ENCODE measurements around the gene NBEA.
"Not testable (repeated sequence)": the region's sequence is repeated elsewhere in the genome, so short reads cannot be mapped to it uniquely, and the experiment has no call there.

Gene NBEA

DNA sequence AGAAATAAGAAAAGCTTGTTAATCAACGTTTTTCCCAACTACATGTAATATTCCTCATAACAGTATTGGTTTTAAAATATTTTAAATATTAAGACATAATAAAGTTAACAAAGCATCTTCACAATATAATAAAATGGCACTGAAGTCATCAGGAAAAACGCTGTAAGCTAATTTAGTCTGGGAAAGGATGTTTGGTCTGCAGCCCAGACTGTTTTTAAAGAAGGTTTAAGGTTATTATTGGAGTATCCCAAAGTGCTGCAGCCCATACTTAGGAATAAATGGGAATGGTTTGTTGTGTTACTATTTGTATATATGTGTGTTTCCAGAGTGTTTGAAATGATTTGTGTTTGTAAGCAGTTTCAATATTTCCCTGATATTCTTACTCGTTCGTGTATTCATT, 727.3 kb downstream of the NBEA start:
- DNase-seq (ENCODE audit: low spot score) = no peak

DNA sequence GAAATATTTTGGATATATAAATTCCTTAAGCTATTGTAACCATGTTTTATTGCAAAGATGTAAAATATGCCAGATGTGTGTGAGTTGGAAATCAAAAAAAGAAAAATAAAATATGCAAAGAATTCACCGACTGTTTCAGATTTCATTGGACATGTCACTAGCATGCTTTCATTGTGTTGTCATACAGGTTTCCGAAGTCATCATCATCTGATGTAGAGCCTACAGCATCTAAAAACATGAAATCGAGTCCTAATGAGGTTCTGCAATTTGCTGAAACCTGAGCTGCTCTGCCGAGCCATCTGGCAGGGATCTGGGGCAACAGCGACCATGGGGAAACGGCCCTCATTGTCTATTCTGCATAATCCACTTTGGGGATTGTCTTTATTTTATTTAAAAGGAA, 730.5 kb downstream of the NBEA start:
- no peak for DNase-seq (ENCODE audit: low spot score)

DNA sequence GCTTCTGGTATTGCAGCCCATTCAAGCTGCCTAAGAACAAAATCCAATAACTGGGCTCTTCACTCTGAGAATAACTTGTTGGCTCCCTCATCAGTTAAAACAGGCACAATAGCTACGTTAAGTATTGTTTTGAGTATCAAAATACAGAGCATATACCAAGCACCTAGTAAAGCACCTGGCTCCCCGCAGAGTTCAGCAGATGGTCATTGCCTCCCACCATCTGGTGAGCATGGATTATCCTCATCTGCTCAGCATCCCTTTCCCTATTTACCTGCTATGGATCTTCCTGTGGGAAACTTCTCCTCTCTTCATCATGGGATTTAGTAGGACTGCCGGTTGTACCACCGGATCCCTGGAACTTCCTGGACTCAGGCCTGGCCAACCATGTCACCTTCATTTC, 733.6 kb downstream of the NBEA start:
- DNase-seq (ENCODE audit: low spot score) = no peak

DNA sequence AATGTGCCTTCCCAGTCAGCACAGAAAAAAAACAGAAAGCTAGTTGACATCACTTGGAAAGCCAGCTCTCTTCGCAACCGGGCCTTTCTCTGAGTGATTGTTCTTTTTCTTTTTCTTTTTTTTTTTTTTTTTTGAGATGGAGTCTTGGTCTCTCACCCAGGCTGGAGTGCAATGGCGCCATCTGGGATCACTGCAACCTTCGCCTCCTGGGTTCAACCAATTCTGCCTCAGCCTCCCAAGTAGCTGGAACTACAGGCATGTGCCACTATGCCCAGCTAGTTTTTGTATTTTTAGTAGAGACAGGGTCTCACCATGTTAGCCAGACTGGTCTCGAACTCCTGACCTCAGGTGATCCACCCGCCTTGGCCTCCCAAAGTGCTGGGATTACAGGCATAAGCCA, 735.8 kb downstream of the NBEA start:
- DNase-seq (ENCODE audit: low spot score) = not testable (repeated sequence)

DNA sequence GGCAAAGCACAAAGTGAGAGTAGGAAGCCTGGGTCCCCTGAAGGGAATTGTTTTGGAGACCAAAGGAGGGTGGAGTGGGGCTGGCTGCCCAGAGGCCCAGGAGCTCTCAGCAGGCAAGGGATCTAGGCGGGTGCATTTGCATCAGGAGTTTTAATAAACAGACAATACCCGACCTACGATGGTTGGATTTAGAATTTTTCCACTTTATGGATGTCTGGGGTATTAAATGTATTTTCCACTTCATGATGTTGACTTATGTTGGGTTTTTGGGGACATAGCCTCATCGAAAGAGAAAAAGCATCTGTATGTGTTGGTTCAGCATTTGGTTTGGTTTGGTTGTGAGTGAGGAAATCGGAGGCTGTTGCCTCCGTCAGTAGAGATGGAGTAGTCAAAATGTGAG, 739.6 kb downstream of the NBEA start:
- no peak for DNase-seq (ENCODE audit: low spot score)

DNA sequence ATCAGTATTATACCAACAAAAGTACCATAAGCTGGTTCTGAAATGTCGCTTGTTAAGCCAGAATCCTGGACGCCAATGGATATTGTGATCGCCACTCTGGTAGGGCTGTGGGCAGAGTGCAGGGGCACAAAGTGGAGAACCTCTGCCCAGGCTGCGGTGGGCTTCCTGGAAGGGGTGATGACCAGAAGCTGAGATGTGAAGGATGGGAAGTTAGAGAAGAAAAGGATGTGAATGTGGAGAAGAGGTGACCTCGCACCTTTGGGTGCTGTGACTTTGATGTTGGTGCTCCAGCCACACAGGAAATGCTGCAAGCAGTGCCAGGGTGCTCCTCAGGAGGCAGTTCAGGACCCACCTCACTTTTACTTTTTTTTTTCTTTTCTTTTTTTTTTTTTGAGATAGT, 742.4 kb downstream of the NBEA start:
- DNase-seq (ENCODE audit: low spot score) = no peak

DNA sequence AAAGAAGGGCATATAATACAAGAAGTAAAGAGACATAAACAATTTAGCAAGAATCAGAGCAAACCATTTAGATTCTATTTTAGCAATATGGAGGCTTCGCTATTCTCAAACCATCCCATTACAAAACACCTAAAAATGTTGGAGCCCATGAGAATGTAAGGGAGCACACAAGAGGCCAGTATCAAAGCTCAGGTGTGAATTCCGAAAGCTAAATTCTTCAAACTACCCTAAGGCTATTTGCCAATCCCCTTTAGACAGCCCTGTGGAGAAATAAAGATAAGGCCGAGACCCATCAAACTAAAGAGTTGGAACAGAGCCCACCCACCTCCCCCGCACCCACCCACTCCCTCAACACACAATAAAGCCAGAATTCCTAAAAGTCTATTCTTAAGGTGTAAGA, 745.3 kb downstream of the NBEA start:
- DNase-seq (ENCODE audit: low spot score) = no peak

DNA sequence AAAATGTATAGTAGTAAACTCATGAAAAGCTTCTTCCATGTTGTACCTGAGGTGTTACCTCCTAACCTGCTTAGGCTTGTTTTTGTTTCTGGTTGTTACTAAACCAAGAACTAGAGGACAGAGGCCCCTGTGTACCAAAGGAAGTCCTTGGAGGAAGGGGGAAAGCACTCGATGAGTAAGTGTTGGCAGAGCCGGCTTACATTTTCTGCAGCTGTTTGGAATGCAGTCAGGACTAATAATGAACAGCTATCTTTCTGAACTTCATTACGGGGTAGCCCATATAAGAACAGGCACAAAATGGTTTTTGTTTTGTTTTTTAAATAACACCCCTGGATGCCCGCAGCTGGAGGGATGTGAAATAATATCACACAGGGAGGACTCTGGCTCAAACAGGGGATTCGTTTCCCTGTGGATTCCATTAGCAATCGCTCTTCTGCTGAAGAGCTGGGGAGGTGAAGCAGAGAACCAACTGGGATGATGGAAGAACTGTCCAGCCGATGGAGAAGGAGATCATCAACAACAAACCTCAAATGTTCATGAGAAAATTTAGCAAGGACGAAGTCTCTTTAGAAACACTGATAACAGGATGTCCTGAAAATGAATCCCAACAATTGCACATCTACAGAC, 748.6 kb downstream of the NBEA start:
- no peak for DNase-seq (ENCODE audit: low spot score)

DNA sequence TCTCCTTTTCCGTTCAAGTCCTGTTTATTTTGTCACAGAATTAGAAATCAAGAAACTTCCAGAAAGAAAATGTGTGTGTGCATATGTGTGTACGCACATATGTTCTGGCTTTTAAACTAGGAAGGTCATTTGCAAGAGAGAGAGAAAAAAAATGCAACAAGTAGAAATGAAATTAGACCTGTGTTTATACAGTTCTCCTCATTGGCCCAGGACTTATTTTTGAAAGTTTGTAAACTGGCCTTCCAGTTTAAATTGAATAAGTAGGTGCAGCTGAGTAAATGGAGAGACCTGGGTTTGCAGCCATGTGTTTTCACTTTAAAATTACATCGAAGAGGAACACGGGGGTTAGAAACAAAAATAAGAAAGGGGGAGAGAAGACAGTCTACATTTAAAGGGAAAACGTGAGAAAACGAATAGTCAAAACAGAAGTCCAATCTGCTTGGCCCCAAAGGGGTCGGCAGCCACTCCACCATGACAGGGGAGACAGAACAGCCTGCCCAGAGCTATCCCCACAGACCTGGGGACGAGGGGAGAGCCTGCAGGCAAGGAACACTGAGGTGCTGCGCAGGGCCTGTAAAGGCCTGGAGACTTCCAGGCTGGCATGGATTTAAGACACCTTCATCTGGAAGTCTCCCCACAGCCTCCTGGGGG, 751.2 kb downstream of the NBEA start:
- DNase-seq (ENCODE audit: low spot score) = no peak

DNA sequence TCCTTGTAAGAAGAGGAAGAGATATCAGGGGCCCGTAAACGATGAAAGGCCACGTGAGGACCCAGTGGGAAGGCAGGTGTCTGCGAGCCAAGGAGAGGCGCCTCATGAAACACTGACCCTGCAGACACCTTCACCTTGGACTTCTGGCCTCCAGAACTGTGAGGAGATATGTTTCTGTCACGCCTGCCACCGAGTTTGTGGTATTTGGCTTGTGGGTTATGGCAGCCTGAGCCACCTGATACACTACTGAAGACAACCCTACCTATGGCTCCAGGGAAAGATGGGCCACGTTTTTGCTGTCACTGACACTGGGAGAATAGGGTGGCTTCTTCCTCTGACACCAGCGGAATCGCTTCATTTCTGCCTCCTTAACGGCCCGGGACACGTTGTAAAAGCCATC, 752.0 kb downstream of the NBEA start:
- no peak for DNase-seq (ENCODE audit: low spot score)

DNA sequence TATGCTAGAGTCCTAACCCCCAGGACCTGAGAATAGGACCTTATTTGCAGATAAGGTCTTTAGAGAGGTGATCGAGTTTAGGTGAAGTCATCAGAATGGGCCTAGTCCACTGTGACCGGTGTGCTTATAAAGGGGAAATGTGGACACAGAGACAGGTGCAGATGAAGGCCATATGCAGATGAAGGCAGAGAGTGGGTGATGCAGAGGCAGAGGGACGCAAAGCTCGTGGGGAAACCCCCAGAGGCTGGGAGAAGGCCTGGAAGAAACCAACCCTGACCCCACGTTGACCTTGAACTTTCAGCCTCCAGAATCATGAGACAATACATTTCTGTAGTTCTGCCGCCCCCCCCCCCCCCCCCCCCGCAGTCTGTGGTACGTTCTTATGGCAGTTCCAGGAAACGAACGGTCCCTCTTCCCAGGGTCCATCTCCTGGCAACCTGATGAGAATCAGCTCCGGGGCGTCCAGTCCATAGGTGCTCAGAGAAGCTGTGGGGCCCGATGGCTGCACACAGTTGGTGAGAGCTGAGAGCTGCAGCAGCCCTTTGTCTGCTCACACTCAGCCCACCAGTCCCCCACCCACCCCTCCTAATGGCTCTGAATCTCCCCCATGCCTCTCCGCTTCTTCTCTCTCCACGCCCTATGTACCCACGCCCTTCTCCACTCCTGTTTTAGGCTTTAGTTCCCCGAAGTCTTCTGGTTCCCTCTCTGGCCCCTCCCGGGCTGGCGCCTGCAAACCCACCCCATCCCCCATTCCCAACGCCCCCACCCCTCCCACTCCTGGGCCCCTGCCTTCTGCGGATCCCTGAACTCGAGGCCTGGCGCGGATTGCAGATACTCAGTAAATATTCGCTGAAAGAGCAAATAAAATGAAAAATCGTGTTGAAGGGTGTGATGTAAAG, 752.7 kb downstream of the NBEA start:
- no peak for DNase-seq (ENCODE audit: low spot score)

DNA sequence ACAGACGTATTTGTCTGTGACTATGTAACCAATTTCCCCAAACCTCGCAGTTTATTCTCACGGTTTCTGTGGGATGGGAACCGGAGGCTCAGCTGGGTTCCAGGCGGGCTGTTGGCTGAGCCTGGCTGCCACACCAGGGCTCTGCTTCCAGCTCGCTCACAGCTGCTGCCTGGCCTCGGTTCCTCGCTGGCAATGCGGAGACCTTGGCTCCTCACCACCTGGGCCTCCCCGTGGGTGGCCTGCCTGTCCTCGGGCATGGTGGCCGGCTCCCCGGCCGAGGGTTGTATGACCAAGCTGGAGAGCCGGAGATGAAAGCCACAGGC, 753.3 kb downstream of the NBEA start:
- DNase-seq (ENCODE audit: low spot score) = no peak

DNA sequence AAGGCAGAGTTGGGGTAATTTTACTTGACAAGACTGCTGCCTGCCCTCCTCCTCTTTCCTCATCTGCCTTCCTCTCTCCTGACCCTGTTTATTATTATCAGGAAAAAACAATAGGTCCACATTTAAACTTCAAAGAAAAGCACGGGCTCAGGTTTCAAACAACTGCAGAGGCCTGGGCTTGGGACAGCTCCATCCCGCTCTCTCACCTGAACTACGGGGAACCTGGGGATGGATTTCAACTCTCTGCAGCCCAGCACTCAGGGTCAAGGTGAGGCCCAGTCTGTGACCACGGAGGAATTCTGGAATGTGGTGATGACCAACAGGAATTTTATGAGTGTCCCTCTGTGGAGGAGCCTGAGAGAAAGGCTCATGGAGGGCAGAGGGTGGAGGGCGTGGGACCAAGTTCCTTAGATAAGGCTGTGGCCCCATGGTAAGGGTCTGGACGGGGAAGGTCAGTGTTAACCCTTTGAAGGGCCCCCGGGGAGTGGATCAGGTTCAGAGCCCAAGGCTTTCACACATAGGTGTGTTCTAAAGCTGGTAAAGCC, 755.2 kb downstream of the NBEA start:
- no peak for DNase-seq (ENCODE audit: low spot score)

DNA sequence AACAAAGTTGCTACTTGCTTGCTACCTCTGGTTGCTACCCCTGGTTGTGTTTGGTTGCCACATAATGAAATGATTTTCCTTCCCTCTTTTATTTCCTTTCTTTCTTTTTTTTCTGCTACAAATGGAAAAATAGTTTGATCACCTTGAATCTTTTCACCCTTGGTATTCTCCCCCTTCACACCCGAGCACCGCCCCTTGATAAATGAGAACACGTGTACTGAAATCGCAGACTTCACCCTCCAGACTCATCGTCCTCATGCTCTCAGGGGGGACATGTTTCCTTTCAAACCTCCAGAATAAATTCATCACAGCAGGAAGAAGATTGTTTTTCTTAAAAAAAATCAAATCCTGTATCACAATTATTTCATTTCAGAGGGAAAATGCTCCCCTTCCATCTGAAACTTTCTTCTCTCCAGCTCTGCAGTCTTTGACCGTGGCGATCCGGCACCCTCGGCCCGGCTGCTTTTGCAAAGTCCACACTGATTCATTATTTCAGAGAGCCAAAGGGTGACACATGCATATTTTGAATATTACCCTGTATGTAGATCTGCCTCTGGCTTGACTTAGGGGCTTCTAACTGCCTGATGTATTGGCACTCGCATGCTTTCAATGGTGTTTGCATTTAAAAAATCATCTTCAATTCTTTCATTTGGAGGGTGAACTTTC, 757.0 kb downstream of the NBEA start:
- no peak for DNase-seq (ENCODE audit: low spot score)

DNA sequence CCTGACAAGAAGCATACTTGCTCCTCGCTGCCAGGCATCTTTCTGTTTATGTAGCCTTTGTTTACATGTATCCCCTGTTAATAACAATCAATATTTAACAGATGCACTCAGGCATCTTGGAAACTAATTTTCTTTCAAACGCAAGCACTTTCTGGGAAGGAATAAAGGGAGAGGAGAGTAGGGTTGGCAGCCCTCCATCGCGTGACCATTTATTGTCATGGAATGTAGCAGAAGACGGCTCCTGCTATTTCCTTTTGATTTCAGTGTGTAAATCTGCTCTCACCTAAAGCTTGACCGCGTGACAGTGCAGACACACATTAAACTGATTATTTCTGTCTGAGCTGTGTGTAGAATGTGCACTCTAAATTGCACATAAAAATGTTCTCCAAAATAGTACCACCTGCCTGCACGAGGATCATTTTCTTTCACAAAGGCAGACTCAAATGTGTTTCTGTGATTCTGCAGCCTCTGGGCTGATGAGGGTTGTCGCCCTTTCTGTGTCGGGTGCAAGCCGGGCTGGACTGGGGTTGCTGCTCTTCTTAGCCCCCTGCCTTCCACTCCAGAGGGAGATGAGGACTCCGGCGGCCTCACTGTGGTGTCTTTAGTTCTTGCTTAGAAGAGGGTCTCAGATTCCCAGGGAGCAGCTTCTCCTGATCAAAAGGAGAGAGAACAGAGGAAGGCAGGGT, 757.9 kb downstream of the NBEA start:
- DNase-seq (ENCODE audit: low spot score) = no peak

DNA sequence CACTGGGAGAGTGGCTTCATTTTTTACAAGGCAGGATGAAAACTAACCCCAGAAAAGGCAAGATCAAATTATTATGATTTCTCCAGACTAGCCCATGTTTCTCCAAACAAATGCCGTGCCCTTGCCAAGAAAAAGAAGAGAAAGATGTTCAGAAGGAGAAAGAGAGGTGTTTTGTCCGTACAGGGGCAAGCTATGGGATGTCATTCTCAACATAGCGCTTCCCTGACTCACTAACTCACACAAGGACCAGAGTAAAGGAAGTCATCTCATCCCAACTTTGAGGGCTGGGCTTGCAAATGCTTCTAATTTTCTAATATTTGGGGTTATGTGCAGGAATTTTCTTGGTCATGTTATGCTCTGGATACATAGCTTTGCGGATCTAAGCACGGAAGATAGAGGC, 758.6 kb downstream of the NBEA start:
- DNase-seq (ENCODE audit: low spot score) = no peak

DNA sequence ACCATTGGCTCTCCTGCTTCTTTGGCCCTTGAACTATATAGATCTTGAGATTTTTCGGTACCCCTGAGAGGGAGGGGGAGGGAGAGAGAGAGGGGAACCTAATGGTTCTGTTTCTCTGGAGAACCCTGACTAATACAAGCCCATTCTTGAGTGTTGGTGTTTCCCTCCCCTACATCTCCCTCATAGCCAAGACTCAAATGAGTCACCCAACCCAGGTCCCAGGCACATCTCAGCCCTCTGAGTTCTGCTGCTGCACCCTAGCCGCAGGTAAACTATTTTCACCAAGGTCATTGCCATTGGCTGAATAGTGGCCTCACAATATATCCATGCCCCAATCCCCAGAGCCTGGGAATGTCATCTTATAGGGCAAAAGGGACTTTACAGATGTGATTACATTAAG, 760.2 kb downstream of the NBEA start:
- DNase-seq (ENCODE audit: low spot score) = no peak

DNA sequence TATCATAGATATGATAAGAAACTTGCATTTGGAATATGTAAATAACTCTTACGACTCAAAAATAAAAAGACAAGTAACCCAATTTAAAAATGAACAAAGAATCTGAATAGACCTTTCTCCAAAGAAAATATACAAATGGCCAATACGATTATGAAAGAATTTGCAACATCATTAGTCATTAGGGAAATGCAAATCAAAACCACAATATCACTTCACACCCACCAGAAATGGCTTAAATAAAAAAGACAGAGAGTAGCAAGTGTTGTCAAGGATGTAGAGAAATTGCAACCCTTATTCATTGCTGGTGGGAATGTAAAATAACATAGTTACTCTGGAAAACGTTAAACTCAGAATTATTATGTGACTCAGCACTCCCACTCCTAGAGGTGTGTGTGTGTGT, 761.0 kb downstream of the NBEA start:
- no peak for DNase-seq (ENCODE audit: low spot score)

DNA sequence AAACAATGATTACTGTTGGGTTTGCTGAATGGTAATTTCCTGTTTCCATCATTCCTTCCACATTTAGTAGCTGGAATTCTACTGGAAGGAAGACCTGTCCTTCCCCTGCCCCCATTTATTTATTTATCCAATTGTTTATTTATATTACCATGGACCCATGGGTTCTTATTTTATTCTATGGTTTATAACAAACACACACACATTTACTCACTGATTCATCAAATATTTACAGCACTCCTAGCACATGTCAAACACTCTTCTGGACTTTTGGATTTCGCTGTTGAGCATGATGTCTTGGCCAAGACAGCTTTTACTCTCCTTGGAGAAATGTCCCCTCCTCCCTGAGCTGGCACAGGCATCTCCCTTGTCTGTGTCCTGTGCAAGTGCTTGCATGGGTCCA, 762.3 kb downstream of the NBEA start:
- no peak for DNase-seq (ENCODE audit: low spot score)

DNA sequence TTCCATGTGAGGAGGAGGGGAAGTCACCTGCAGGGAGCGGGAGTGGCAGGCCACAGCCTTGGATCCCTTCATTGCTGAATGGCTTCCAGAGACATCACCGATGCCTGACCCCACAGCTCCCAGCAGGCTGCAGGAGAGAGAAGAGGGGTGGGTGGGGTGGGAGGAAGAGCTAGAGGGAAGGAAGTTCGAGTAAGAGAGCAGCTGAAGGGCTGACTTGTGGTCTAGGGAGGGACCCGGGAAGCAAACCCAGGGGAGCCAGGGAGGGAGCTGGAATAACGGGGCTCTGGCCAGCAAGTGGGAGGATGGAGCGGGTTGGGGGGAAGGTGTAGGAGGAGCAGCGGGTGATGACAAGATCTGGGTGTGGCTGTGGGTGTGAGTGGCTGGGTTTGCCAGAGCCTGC, 764.2 kb downstream of the NBEA start:
- DNase-seq (ENCODE audit: low spot score) = no peak

DNA sequence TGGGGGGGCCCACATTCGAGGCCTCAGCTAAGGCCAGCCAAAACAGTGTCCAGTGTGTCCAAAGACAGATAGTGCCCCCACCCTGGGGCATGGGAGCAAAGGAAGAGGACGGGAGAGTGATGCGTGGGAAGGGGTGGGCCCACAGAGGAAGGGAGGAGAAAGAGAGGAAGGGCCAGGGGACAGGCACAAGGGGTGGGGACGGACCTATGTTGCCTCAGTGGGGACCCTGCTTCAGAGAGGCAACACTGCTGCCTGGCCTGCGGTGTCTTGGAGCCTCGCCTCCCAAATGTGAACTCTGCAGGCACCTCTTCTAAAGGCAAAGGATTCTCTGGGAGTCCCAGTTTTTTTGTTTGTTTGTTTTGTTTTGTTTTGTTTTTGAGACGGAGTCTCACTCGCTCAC, 764.7 kb downstream of the NBEA start:
- DNase-seq (ENCODE audit: low spot score) = no peak

DNA sequence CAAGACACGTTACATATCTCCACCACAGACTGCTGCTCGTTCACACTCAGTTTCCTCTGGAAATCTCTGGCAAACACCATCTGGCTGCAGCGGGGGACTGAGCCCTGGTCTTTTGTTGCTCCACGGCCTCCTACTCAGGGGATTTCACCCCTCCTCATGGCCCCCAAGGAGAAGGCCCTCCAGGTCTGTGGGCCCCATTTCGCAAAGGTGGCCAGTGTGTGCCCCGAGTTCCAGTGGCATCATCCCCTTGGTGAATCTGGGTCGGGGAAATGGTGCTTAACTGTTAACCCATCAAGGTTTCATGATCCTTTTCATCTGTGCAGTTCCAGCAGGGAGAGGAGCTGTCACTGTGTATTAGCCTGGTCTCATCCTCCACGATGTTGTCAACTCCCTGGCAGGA, 769.8 kb downstream of the NBEA start:
- no peak for DNase-seq (ENCODE audit: low spot score)

All from COLO829 (cell line).